ENCODE data around the gene PROS1. TPM values are rescaled to one million over a fixed set of nuclear protein-coding genes. Genes with fewer than 3 reads are reported as not detected.

PROS1 gene
- polyA plus RNA-seq, 1 donor from 2014 or later = 2.8 TPM

- Histone ChIP-seq H3K79me2 (replicated peaks; ENCODE audit: insufficient read depth, low read length) (no peaks in the 10 kb centered on the region), H3K9me2 (ENCODE audit: insufficient read depth, low read length) (no peaks in the 10 kb centered on the region), H3K9ac (ENCODE audit: low read length) (no peak overlapping the region), H3K27ac (ENCODE audit: low read length) (no peak overlapping the region), H3K4me2 (ENCODE audit: low read length) (no peak overlapping the region), H4K20me1 (ENCODE audit: insufficient read depth) (no peaks in the 10 kb centered on the region), H2AFZ (ENCODE audit: low read depth, low read length) (no peak overlapping the region), H3K4me3 (ENCODE audit: low read length) (no peak overlapping the region), H3F3A (ENCODE audit: insufficient read depth, low read length, poor library complexity, severe bottlenecking) (no peaks in the 10 kb centered on the region), H3K36me3 (ENCODE audit: insufficient read depth, low read length) (no peaks in the 10 kb centered on the region), H3K27me3 (ENCODE audit: insufficient read depth, low read depth, low read length) (no peaks in the 10 kb centered on the region), H3K9me3 (ENCODE audit: low read length) (no peaks in the 10 kb centered on the region)
- TF ChIP-seq TAF1 (IDR thresholded peaks at IDR 0.05; ENCODE audit: low read depth) = no peak
- no peak for TF ChIP-seq EZH2 (IDR thresholded peaks at IDR 0.05; ENCODE audit: borderline replicate concordance, insufficient read depth, low read length, poor library complexity, severe bottlenecking)
- no peak for TF ChIP-seq CTCF (IDR thresholded peaks at IDR 0.05; ENCODE audit: poor library complexity, severe bottlenecking)
- TF ChIP-seq EP300 (conservative IDR thresholded peaks at IDR 0.05; ENCODE audit: poor library complexity, severe bottlenecking) = no peak
- TF ChIP-seq MXI1 (conservative IDR thresholded peaks at IDR 0.05; ENCODE audit: poor library complexity, severe bottlenecking) = no peak
- TF ChIP-seq RAD21 (conservative IDR thresholded peaks at IDR 0.05) = no peak
- TF ChIP-seq POLR2AphosphoS5 (IDR thresholded peaks at IDR 0.05) = no peak
- TF ChIP-seq SMC3 (conservative IDR thresholded peaks at IDR 0.05; ENCODE audit: poor library complexity) = no peak
- TF ChIP-seq REST (IDR thresholded peaks at IDR 0.05; ENCODE audit: borderline replicate concordance) = no peak
These were observed 10.9 kb downstream of the PROS1 start for GRCh38 chr3:93962798-93963197.

GRCh38 chr3:93961489-93961888 is 12.2 kb downstream of the PROS1 start:
- H3K9me2 ChIP-seq (ENCODE audit: insufficient read depth, low read length) = no peaks in the 10 kb centered on the region
- H2AFZ ChIP-seq (ENCODE audit: low read depth, low read length) = no peak overlapping the region
- no peak overlapping the region for H3K27ac ChIP-seq (ENCODE audit: low read length)
- no peaks in the 10 kb centered on the region for H3K27me3 ChIP-seq (ENCODE audit: insufficient read depth, low read depth, low read length)
- TF ChIP-seq POLR2AphosphoS5 (IDR thresholded peaks at IDR 0.05) (no peak), REST (IDR thresholded peaks at IDR 0.05; ENCODE audit: borderline replicate concordance) (no peak), EZH2 (IDR thresholded peaks at IDR 0.05; ENCODE audit: borderline replicate concordance, insufficient read depth, low read length, poor library complexity, severe bottlenecking) (no peak), MXI1 (conservative IDR thresholded peaks at IDR 0.05; ENCODE audit: poor library complexity, severe bottlenecking) (no peak), TAF1 (IDR thresholded peaks at IDR 0.05; ENCODE audit: low read depth) (no peak), CTCF (IDR thresholded peaks at IDR 0.05; ENCODE audit: poor library complexity, severe bottlenecking) (no peak), EP300 (conservative IDR thresholded peaks at IDR 0.05; ENCODE audit: poor library complexity, severe bottlenecking) (no peak), SMC3 (conservative IDR thresholded peaks at IDR 0.05; ENCODE audit: poor library complexity) (no peak), RAD21 (conservative IDR thresholded peaks at IDR 0.05) (no peak)
- H3K36me3 ChIP-seq (ENCODE audit: insufficient read depth, low read length) = no peaks in the 10 kb centered on the region
- no peak overlapping the region for H3K4me3 ChIP-seq (ENCODE audit: low read length)
- H3K9ac ChIP-seq (ENCODE audit: low read length) = no peak overlapping the region
- H3K79me2 ChIP-seq (replicated peaks; ENCODE audit: insufficient read depth, low read length) = no peaks in the 10 kb centered on the region
- H3F3A ChIP-seq (ENCODE audit: insufficient read depth, low read length, poor library complexity, severe bottlenecking) = no peaks in the 10 kb centered on the region
- no peaks in the 10 kb centered on the region for H3K9me3 ChIP-seq (ENCODE audit: low read length)
- H3K4me2 ChIP-seq (ENCODE audit: low read length) = no peak overlapping the region
- H4K20me1 ChIP-seq (ENCODE audit: insufficient read depth) = no peaks in the 10 kb centered on the region

Measured in neural cell (in vitro differentiated cells).